Measurements from ENCODE around the gene SLC44A4.
"Not testable (repeated sequence)": the region's sequence is repeated elsewhere in the genome, so short reads cannot be mapped to it uniquely, and the experiment has no call there.

GRCh38 chr6:31838114-31838553 is 40.7 kb downstream of the SLC44A4 start:
- not testable (repeated sequence) for TF ChIP-seq CTCF (conservative IDR thresholded peaks at IDR 0.05; ENCODE audit: low read depth, low read length); EZH2phosphoT487 (IDR thresholded peaks at IDR 0.05; ENCODE audit: borderline replicate concordance, low read length); EZH2 (IDR thresholded peaks at IDR 0.05; ENCODE audit: low read length, unreplicated experiment)
